ENCODE data around the gene SGCA. TPM values are rescaled to one million over a fixed set of nuclear protein-coding genes. Genes with fewer than 3 reads are reported as not detected.
A peak's percentile ranks its signal among the peaks of the same experiment; 100 is the strongest.

SGCA gene
- total RNA-seq, 1 experiment from 2014 or later, result not detected

DNA sequence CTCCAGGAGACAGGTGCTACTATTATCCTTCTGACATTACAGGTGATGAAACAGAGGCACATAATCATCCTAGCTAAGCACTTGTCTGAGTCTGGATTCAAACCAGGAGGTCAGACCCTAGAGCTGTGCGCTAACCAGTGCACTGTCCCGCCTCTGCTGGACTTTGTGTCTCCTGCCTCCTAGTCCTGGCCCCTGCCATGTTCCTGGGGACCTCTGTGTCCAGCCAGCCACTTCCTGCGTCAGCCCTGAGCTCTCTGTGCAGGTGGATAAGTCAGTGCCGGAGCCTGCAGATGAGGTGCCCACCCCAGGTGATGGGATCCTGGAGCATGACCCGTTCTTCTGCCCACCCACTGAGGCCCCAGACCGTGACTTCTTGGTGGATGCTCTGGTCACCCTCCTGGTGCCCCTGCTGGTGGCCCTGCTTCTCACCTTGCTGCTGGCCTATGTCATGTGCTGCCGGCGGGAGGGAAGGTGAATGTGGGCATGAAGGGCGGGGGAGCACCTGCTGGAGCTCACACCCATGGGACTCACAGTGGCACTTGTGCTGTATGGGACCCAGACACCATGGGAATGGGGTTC lies 4.2 kb downstream of the SGCA start:
- Histone ChIP-seq H3K79me2 (ENCODE audit: low read length) (no peaks in the 10 kb centered on the region), H3K36me3 (ENCODE audit: low read depth, low read length) (no peaks in the 10 kb centered on the region), H3K27me3 (ENCODE audit: low read length) (no peaks in the 10 kb centered on the region), H3K27ac (ENCODE audit: low read length) (peak overlapping the region; percentile 51), H4K20me1 (ENCODE audit: low read length) (no peaks in the 10 kb centered on the region), H3K9me3 (ENCODE audit: low read length) (no peaks in the 10 kb centered on the region), H3K9ac (ENCODE audit: low read length) (peak overlapping the region; percentile 32; the same call in 1 of the 2 replicates), H3K4me3 (ENCODE audit: low read length) (no peak overlapping the region), H3K9me2 (replicated peaks; ENCODE audit: low read length) (no peaks in the 10 kb centered on the region), H3F3A (ENCODE audit: low read length, unreplicated experiment) (no peaks in the 10 kb centered on the region), H3K4me2 (ENCODE audit: low read length) (peak overlapping the region; percentile 64; the same call in 1 of the 2 replicates), H2AFZ (ENCODE audit: low read length) (no peak overlapping the region), H3K4me1 (ENCODE audit: insufficient read depth, low read length) (peaks cover 29% of the 10 kb centered on the region)
- ATAC-seq (no peak), DNase-seq (no peak)
- TF ChIP-seq, protein P1, sequence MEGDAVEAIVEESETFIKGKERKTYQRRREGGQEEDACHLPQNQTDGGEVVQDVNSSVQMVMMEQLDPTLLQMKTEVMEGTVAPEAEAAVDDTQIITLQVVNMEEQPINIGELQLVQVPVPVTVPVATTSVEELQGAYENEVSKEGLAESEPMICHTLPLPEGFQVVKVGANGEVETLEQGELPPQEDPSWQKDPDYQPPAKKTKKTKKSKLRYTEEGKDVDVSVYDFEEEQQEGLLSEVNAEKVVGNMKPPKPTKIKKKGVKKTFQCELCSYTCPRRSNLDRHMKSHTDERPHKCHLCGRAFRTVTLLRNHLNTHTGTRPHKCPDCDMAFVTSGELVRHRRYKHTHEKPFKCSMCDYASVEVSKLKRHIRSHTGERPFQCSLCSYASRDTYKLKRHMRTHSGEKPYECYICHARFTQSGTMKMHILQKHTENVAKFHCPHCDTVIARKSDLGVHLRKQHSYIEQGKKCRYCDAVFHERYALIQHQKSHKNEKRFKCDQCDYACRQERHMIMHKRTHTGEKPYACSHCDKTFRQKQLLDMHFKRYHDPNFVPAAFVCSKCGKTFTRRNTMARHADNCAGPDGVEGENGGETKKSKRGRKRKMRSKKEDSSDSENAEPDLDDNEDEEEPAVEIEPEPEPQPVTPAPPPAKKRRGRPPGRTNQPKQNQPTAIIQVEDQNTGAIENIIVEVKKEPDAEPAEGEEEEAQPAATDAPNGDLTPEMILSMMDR (conservative IDR thresholded peaks at IDR 0.05; ENCODE audit: low read depth, low read length), result no peak
- TF ChIP-seq EZH2 (IDR thresholded peaks at IDR 0.05; ENCODE audit: low read length, unreplicated experiment) (no peak), EZH2phosphoT487 (IDR thresholded peaks at IDR 0.05; ENCODE audit: borderline replicate concordance, low read length) (no peak)
- ChIA-PET POLR2A (ENCODE audit: unreplicated experiment) (interaction anchor here (0.6 kb wide), 1 partner anchor 128 kb away, joined by 34 read pairs; no protein-coding TSS in a partner anchor), CTCF (interaction anchor here (0.6 to 1.5 kb wide), 10 partner anchors 8 to 120 kb away, joined by 3 to 19 read pairs (median 6); no protein-coding TSS in a partner anchor)
- intact Hi-C loops (cut with micrococcal nuclease), result loop anchor here (1.0 kb wide), 1 partner anchor 28 kb away; no protein-coding TSS in a partner anchor
- no TSS peak for BruUV-seq (replicated peaks)

DNA sequence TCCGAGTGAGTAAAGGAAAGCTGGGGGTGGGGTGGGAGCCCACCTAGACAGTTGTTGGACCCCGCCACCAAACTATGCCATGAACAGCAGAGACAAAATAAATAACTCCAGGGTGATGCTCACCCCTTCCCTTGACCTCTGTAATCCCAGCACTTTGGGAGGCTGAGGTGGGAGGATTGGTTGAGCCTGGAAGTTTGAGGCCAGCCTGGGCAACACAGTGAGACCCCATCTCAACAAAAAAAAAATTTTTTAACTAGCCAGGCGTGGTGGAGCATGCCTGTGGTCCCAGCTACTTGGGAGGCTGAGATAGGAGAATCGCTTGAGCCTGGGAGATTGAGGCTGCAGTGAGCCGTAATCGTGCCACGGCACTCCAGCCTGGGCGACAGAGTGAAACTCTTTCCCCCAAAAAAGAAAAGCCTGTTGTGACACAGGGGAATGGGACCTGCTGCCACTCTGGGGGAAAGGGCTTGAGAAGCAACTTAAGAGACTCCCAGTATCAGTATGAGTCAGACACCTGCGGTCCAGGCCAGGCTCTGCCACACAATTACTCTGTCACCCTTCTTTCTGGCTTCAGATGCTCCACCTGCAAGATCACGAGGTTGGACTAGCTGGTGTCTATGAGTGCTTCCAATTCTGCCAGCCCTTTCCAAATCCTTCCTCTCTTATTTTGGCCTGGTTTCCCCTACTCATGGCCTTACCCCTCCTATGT lies 5.0 kb downstream of the SGCA start:
- ATAC-seq, result peak; percentile 71
- H3K4me3 ChIP-seq (ENCODE audit: low read length), result no peak overlapping the region
- peaks cover 29% of the 10 kb centered on the region for H3K4me1 ChIP-seq (ENCODE audit: insufficient read depth, low read length)
- no peaks in the 10 kb centered on the region for H3F3A ChIP-seq (ENCODE audit: low read length, unreplicated experiment)
- no peak overlapping the region for H2AFZ ChIP-seq (ENCODE audit: low read length)
- no peaks in the 10 kb centered on the region for H3K9me2 ChIP-seq (replicated peaks; ENCODE audit: low read length)
- no peaks in the 10 kb centered on the region for H3K27me3 ChIP-seq (ENCODE audit: low read length)
- ChIA-PET POLR2A (ENCODE audit: unreplicated experiment) (no interaction called here), CTCF (interaction anchor here (0.6 kb wide), 1 partner anchor 9 kb away, joined by 3 read pairs; no protein-coding TSS in a partner anchor)
- intact Hi-C loops (cut with micrococcal nuclease), result no loop called here
- peak overlapping the region; percentile 56 for H3K27ac ChIP-seq (ENCODE audit: low read length)
- no peaks in the 10 kb centered on the region for H3K79me2 ChIP-seq (ENCODE audit: low read length)
- no peaks in the 10 kb centered on the region for H3K36me3 ChIP-seq (ENCODE audit: low read depth, low read length)
- peak overlapping the region; percentile 15 for H3K4me2 ChIP-seq (ENCODE audit: low read length)
- no TSS peak for BruUV-seq (replicated peaks)
- DNase-seq, result peak; percentile 85
- TF ChIP-seq EZH2 (IDR thresholded peaks at IDR 0.05; ENCODE audit: low read length, unreplicated experiment) (no peak), EZH2phosphoT487 (IDR thresholded peaks at IDR 0.05; ENCODE audit: borderline replicate concordance, low read length) (no peak)
- TF ChIP-seq, protein P1 (conservative IDR thresholded peaks at IDR 0.05; ENCODE audit: low read depth, low read length), result no peak
- no peaks in the 10 kb centered on the region for H3K9me3 ChIP-seq (ENCODE audit: low read length)
- peak overlapping the region; percentile 32; the same call in 1 of the 2 replicates for H3K9ac ChIP-seq (ENCODE audit: low read length)
- no peaks in the 10 kb centered on the region for H4K20me1 ChIP-seq (ENCODE audit: low read length)
